ENCODE results near the gene TET3. TPM values are rescaled to one million over a fixed set of nuclear protein-coding genes. Genes with fewer than 3 reads are reported as not detected.
A peak's percentile ranks its signal among the peaks of the same experiment; 100 is the strongest.

The TET3 gene
- total and polyA plus RNA-seq, 2 of the 8 experiments (the other 6 are each of a cell fraction or from before 2014, with no cell fraction given): 4.5 to 21.1 TPM

- Histone ChIP-seq H3K23ac (ENCODE audit: insufficient read length) (no peak overlapping the region), H4K20me1 (replicated peaks in 1 of 2; ENCODE audit: control insufficient read depth in 1 of 2, insufficient read depth in 2 of 2, low read length in 2 of 2) (peaks cover 0 to 5% of the 10 kb centered on the region in 2 experiments), H2BK5ac (ENCODE audit: low read depth, low read length) (0 out of 2 replicates have a peak overlapping the region, but pooled peaks have one; percentile 55), H3K18ac (ENCODE audit: extremely low read depth, low read length) (no peak overlapping the region), H3K4ac (replicated peaks; ENCODE audit: insufficient read length, low read depth, low read length) (no peak overlapping the region), H2BK120ac (replicated peaks; ENCODE audit: low read depth, low read length) (no peak overlapping the region), H3K4me1 (replicated peaks in 1 of 4; ENCODE audit: control insufficient read depth in 3 of 4, insufficient read depth in 4 of 4, low read length in 3 of 4) (peaks cover 15 to 26% (median 19%) of the 10 kb centered on the region in 4 experiments), H2AK5ac (ENCODE audit: low read depth, low read length) (peak overlapping the region; percentile 72; the same call in 1 of the 2 replicates), H3K9me3 (ENCODE audit: insufficient read depth in 2 of 2, low read depth in 1 of 2, low read length in 1 of 2) (peaks cover 0 to 7% of the 10 kb centered on the region in 2 experiments; a peak in 1 of 4 replicates), H3K27me3 (replicated peaks in 1 of 4; ENCODE audit: control insufficient read depth in 3 of 4, extremely low read depth in 1 of 4, insufficient read depth in 3 of 4, low read length in 3 of 4) (no peaks in the 10 kb centered on the region), H2BK20ac (ENCODE audit: low read length) (no peak overlapping the region), H3K23me2 (ENCODE audit: low read depth, low read length) (no peaks in the 10 kb centered on the region), H3K27ac (ENCODE audit: low read depth, low read length) (no peak overlapping the region), H3K79me1 (ENCODE audit: low read depth, low read length) (peaks cover 10% of the 10 kb centered on the region), H4K8ac (ENCODE audit: extremely low read depth, insufficient read depth, low read length) (peak overlapping the region; percentile 64; the same call in 1 of the 2 replicates), H2BK12ac (ENCODE audit: low read depth, low read length) (0 out of 2 replicates have a peak overlapping the region, but pooled peaks have one; percentile 52), H3K9ac (replicated peaks in 1 of 4; ENCODE audit: extremely low read depth in 1 of 4, low read depth in 3 of 4, low read length in 3 of 4) (no peak overlapping the region), H3K79me2 (ENCODE audit: control insufficient read depth in 1 of 2, insufficient read depth in 2 of 2, low read length in 2 of 2) (peaks cover 0 to 82% of the 10 kb centered on the region in 2 experiments; a peak in 3 of 4 replicates), H2AFZ (ENCODE audit: low read length) (no peak overlapping the region), H4K91ac (replicated peaks; ENCODE audit: insufficient read length, low read length) (peak overlapping the region; percentile 59), H2BK15ac (ENCODE audit: low read length) (peak overlapping the region; percentile 8; the same call in 1 of the 2 replicates), H3K14ac (ENCODE audit: insufficient read length) (no peak overlapping the region), H3K4me3 (ENCODE audit: extremely low read depth in 1 of 4, insufficient read depth in 2 of 4, low read depth in 3 of 4, low read length in 4 of 4) (no peak overlapping the region), H3K36me3 (ENCODE audit: control insufficient read depth in 2 of 4, insufficient read depth in 4 of 4, low read length in 3 of 4) (no peaks in the 10 kb centered on the region), H3K56ac (replicated peaks; ENCODE audit: insufficient read length, low read depth, low read length) (no peak overlapping the region), H4K5ac (ENCODE audit: insufficient read length, low read depth, low read length) (no peak overlapping the region), H3K4me2 (ENCODE audit: insufficient read depth in 1 of 2, low read depth in 2 of 2, low read length in 2 of 2) (0 out of 4 replicates have a peak overlapping the region, but pooled peaks of 1 of the 2 experiments have one; percentile 24)
- DNase-seq (ENCODE audit: low read depth in 1 of 2, low spot score in 2 of 2) (no peak), FAIRE-seq (no peak)
- CTCF ChIA-PET (ENCODE audit: partially characterized antibody): interaction anchor here (0.7 to 2.0 kb wide), 4 partner anchors 10 to 50 kb away, joined by 3 to 6 read pairs (median 4); no protein-coding TSS in a partner anchor
- 93% methylated on average over 8 of the region's 8 CpGs; no CpG with 5 or more reads in 1 of the 2 experiments for WGBS, 2 experiments (ENCODE audit: extremely low coverage in 1 of 2, insufficient coverage in 1 of 2, insufficient read length in 1 of 2, insufficient replicate concordance in 2 of 2, low coverage in 1 of 2, low lambda C conversion rate in 2 of 2, missing lambda C conversion rate in 1 of 2)
- POLR2A ChIA-PET (ENCODE audit: partially characterized antibody): interaction anchor here (0.8 to 2.3 kb wide), 7 partner anchors 10 to 59 kb away, joined by 3 to 7 read pairs (median 3); no protein-coding TSS in a partner anchor
- no peak for TF ChIP-seq POLR2A (IDR thresholded peaks at IDR 0.05; ENCODE audit: control extremely low read depth in 1 of 2, low read depth in 2 of 2, low read length in 2 of 2)
Measured at GRCh38 chr2:74031221-74031620, 46.5 kb downstream of the TET3 start.

Measured in H1 (cell line).